Right atrium auricular region (tissue), 2 donors: ENCODE data around the gene CABLES2. TPM values are rescaled to one million over a fixed set of nuclear protein-coding genes. Genes with fewer than 3 reads are reported as not detected.

Experiments
- DNase-seq: peaks from one replicate; pipeline ENCODE4 v3.0.0-alpha.2; 2019; ENCODE audit warnings: low spot score
- H3K27ac ChIP-seq, 2 donors: fragments of 200-600 bp; sonication (generic); 1 replicate in 1 of 2; 2 replicates in 1 of 2; pipeline ENCODE4 v1.5.1; 2016 to 2019
- H3K27me3 ChIP-seq, 2 donors: fragments of 200-600 bp; sonication (generic); one replicate each; pipeline versions ENCODE4 v1.5.1 to v1.6.0; 2017 to 2019
- H3K36me3 ChIP-seq: fragments of 200-600 bp; sonication (generic); one replicate; pipeline ENCODE4 v1.5.1; 2016
- H3K4me1 ChIP-seq, 2 donors: fragments of 200-600 bp; sonication (generic); one replicate each; pipeline versions ENCODE4 v1.5.1 to v1.6.0; 2017 to 2019
- H3K4me3 ChIP-seq, 2 donors: fragments of 200-600 bp; sonication (generic); 1 replicate in 1 of 2; 2 replicates in 1 of 2; pipeline ENCODE4 v1.5.1; 2017 to 2019; ENCODE audit warnings: mild to moderate bottlenecking in 1 of 2, moderate library complexity in 1 of 2
- H3K9me3 ChIP-seq, 2 donors: fragments of 200-600 bp; sonication (generic); one replicate each; pipeline ENCODE4 v1.5.1; 2019
- CTCF ChIP-seq, 2 donors: fragments of 200-600 bp; sonication (generic); IDR thresholded peaks; one replicate each; pipeline ENCODE4 v1.5.1; 2019; ENCODE audit warnings: antibody characterized with exemption in 2 of 2
- total RNA-seq, 2 donors: library from RNA; depleted of rRNA; stranded (reverse); fragments of >200 nt; gene quantifications; one replicate each; pipeline ENCODE4 v1.1.0, GENCODE V29; 2016

The CABLES2 gene
- total RNA-seq, 2 donors from 2014 or later: 10.8 to 17.7 TPM

- H3K27ac ChIP-seq: peak overlapping the region; percentile 95 to 98
- peaks cover 0 to 70% of the 10 kb centered on the region in 2 donors for H3K4me1 ChIP-seq
- no peak for TF ChIP-seq CTCF (IDR thresholded peaks at IDR 0.05)
- no peak for DNase-seq
- H3K9me3 ChIP-seq: no peaks in the 10 kb centered on the region
- H3K27me3 ChIP-seq: no peaks in the 10 kb centered on the region
- H3K4me3 ChIP-seq: no peak overlapping the region
- no peaks in the 10 kb centered on the region for H3K36me3 ChIP-seq
Measured at GRCh38 chr20:62370115-62370806, 36.8 kb downstream of the CABLES2 start.

DNA sequence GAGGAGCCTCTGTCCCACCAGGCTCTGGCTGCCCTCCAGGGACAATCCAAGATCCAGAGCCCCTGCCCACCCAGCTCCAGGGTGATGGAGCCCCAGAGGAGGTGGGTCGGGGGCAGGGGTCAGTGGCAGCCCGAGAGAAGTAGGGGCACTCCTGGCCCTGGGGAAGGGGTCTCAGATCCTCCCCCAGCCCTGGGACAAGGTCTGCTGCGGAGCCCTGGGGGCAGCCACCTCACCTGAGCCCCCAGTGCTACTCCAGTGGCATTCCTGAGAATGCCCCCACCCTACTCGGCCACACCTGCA, 37.3 kb downstream of the CABLES2 start:
- Histone ChIP-seq H3K4me3 (no peak overlapping the region), H3K4me1 (peaks cover 0 to 70% of the 10 kb centered on the region in 2 donors), H3K27me3 (no peaks in the 10 kb centered on the region), H3K27ac (peak overlapping the region; percentile 95 to 98), H3K9me3 (no peaks in the 10 kb centered on the region), H3K36me3 (no peaks in the 10 kb centered on the region)
- no peak for TF ChIP-seq CTCF (IDR thresholded peaks at IDR 0.05)
- no peak for DNase-seq

GRCh38 chr20:62368976-62369814, 37.9 kb downstream of the CABLES2 start:
- no peak for DNase-seq
- peak overlapping the region; percentile 95 to 98 for H3K27ac ChIP-seq
- peak overlapping the region in 1 of 2 donors; percentile 95 for H3K4me3 ChIP-seq
- H3K36me3 ChIP-seq: no peaks in the 10 kb centered on the region
- no peaks in the 10 kb centered on the region for H3K27me3 ChIP-seq
- H3K4me1 ChIP-seq: peaks cover 0 to 70% of the 10 kb centered on the region in 2 donors
- peak in 1 of 2 donors; percentile 63 for TF ChIP-seq CTCF (IDR thresholded peaks at IDR 0.05)
- no peaks in the 10 kb centered on the region for H3K9me3 ChIP-seq

- H3K36me3 ChIP-seq: no peaks in the 10 kb centered on the region
- peaks cover 0 to 74% of the 10 kb centered on the region in 2 donors for H3K4me1 ChIP-seq
- H3K4me3 ChIP-seq: peak overlapping the region in 1 of 2 donors; percentile 95
- H3K9me3 ChIP-seq: no peaks in the 10 kb centered on the region
- no peak for DNase-seq
- H3K27ac ChIP-seq: peak overlapping the region; percentile 95 to 98
- no peaks in the 10 kb centered on the region for H3K27me3 ChIP-seq
- no peak for TF ChIP-seq CTCF (IDR thresholded peaks at IDR 0.05)
Measured at GRCh38 chr20:62368392-62368975, 38.6 kb downstream of the CABLES2 start.

GRCh38 chr20:62367633-62368391, 39.3 kb downstream of the CABLES2 start:
- no peak for TF ChIP-seq CTCF (IDR thresholded peaks at IDR 0.05)
- H3K36me3 ChIP-seq: no peaks in the 10 kb centered on the region
- no peak for DNase-seq

More at GRCh38 chr20:62367633-62368391, 39.3 kb downstream of the CABLES2 start:
- no peaks in the 10 kb centered on the region for H3K9me3 ChIP-seq
- H3K27me3 ChIP-seq: no peaks in the 10 kb centered on the region
- H3K27ac ChIP-seq: peak overlapping the region; percentile 95 to 98
- H3K4me3 ChIP-seq: peak overlapping the region; percentile 89 to 95
- H3K4me1 ChIP-seq: peaks cover 0 to 81% of the 10 kb centered on the region in 2 donors
